GM23338 (cell line): Measurements from ENCODE around the gene NKAPL. TPM values are rescaled to one million over a fixed set of nuclear protein-coding genes. Genes with fewer than 3 reads are reported as not detected.
A peak's percentile ranks its signal among the peaks of the same experiment; 100 is the strongest.

ENCODE experiments used
- ATAC-seq: fragments of 200-7000 bp; cut with Tn5 transposase; 3 replicates; pipeline ENCODE4 v1.9.1; 2020
- DNase-seq: peaks from one replicate; pipeline ENCODE4 v3.0.0-alpha.2; 2015; ENCODE audit warnings: low spot score
- H2AFZ ChIP-seq: fragments of 200-600 bp; sonication (generic); 2 replicates; pipeline ENCODE4 v1.8.0; 2016; ENCODE audit warnings: antibody characterized with exemption, mild to moderate bottlenecking, moderate library complexity
- H3F3A ChIP-seq: fragments of 200-600 bp; sonication (generic); replicated peaks from 2 replicates; pipeline ENCODE4 v1.8.0; 2017; ENCODE audit warnings: antibody characterized with exemption, mixed run types, low read depth
- H3K27ac ChIP-seq: fragments of 200-600 bp; sonication (generic); 2 replicates; pipeline ENCODE4 v1.6.1; 2016; ENCODE audit warnings: low read depth
- H3K27me3 ChIP-seq: fragments of 200-600 bp; sonication (generic); 2 replicates; pipeline ENCODE4 v1.8.0; 2016; ENCODE audit warnings: mild to moderate bottlenecking, mixed run types, moderate library complexity; ENCODE audit not compliant: insufficient read depth
- H3K36me3 ChIP-seq: fragments of 200-600 bp; sonication (generic); 2 replicates; pipeline ENCODE4 v1.8.0; 2016; ENCODE audit warnings: mild to moderate bottlenecking; ENCODE audit not compliant: insufficient read depth
- H3K4me1 ChIP-seq: fragments of 200-600 bp; sonication (generic); 2 replicates; pipeline ENCODE4 v1.8.0; 2016; ENCODE audit warnings: mild to moderate bottlenecking, moderate library complexity; ENCODE audit not compliant: insufficient read depth
- H3K4me2 ChIP-seq: fragments of 200-600 bp; sonication (generic); 2 replicates; pipeline ENCODE4 v1.7.1; 2017; ENCODE audit warnings: mixed run types
- H3K4me3 ChIP-seq: fragments of 200-600 bp; sonication (generic); 2 replicates; pipeline ENCODE4 v1.6.1; 2016; ENCODE audit warnings: mixed run types
- H3K79me2 ChIP-seq: fragments of 200-600 bp; sonication (generic); replicated peaks from 2 replicates; pipeline ENCODE4 v1.8.0; 2017; ENCODE audit warnings: mild to moderate bottlenecking; ENCODE audit not compliant: insufficient read depth
- H3K9me2 ChIP-seq: fragments of 200-600 bp; sonication (generic); 2 replicates; pipeline ENCODE4 v1.8.0; 2017; ENCODE audit not compliant: insufficient read depth
- H4K20me1 ChIP-seq: fragments of 200-600 bp; sonication (generic); replicated peaks from 2 replicates; pipeline ENCODE4 v1.8.0; 2017; ENCODE audit warnings: mild to moderate bottlenecking; ENCODE audit not compliant: insufficient read depth
- H3K27ac Mint-ChIP-seq: 2 replicates; pipeline ENCODE4 v1.8.0; 2020; ENCODE audit warnings: inconsistent platforms, mild to moderate bottlenecking, moderate library complexity, mixed read lengths
- H3K27me3 Mint-ChIP-seq: 3 replicates; pipeline ENCODE4 v1.8.0; 2022; ENCODE audit warnings: low read depth, mild to moderate bottlenecking, moderate library complexity, mixed read lengths, inconsistent platforms; ENCODE audit not compliant: insufficient read depth, poor library complexity
- H3K36me3 Mint-ChIP-seq: 3 replicates; pipeline ENCODE4 v1.8.0; 2021; ENCODE audit warnings: low read depth, mild to moderate bottlenecking, inconsistent platforms, moderate library complexity, mixed read lengths
- H3K4me1 Mint-ChIP-seq: 3 replicates; pipeline ENCODE4 v1.8.0; 2020; ENCODE audit warnings: mild to moderate bottlenecking, inconsistent platforms, mixed read lengths
- H3K4me3 Mint-ChIP-seq: 3 replicates; pipeline ENCODE4 v1.8.0; 2021; ENCODE audit warnings: moderate library complexity, mild to moderate bottlenecking, inconsistent platforms, mixed read lengths
- H3K9me3 Mint-ChIP-seq: 3 replicates; pipeline ENCODE4 v1.8.0; 2020; ENCODE audit warnings: moderate library complexity, mild to moderate bottlenecking, inconsistent platforms, mixed read lengths
- EZH2 ChIP-seq: fragments of 200-600 bp; sonication (generic); IDR thresholded peaks from one replicate; pipeline ENCODE4 v1.8.0; 2017; ENCODE audit warnings: antibody characterized with exemption, mild to moderate bottlenecking, low read depth; ENCODE audit not compliant: unreplicated experiment
- JUNB ChIP-seq: IDR thresholded peaks from one replicate; pipeline ENCODE4 v1.6.1; 2016; ENCODE audit warnings: antibody characterized with exemption; ENCODE audit not compliant: unreplicated experiment
- STAT1 ChIP-seq: IDR thresholded peaks from one replicate; pipeline ENCODE4 v1.6.1; 2016; ENCODE audit warnings: antibody characterized with exemption; ENCODE audit not compliant: unreplicated experiment
- ZNF114 ChIP-seq: fragments of 250-450 bp; sonication (Bioruptor Pico); IDR thresholded peaks from 2 replicates; pipeline ENCODE4 v1.5.0; 2020; ENCODE audit warnings: mild to moderate bottlenecking, moderate library complexity
- ZNF331 ChIP-seq: fragments of 250-450 bp; sonication (Bioruptor Pico); IDR thresholded peaks from 2 replicates; pipeline ENCODE4 v1.5.0; 2020; ENCODE audit warnings: low read depth, mild to moderate bottlenecking, moderate library complexity
- ZNF462 ChIP-seq: fragments of 250-450 bp; sonication (Bioruptor Pico); IDR thresholded peaks from 2 replicates; pipeline ENCODE4 v1.5.0; 2020; ENCODE audit warnings: mild to moderate bottlenecking, moderate library complexity
- polyA plus RNA-seq: library from polyadenylated mRNA; unstranded; fragments of >200 nt; fragmentation: Nextera tagmentation; extraction: Ambion mirVana; gene quantifications from 2 replicates; pipeline ENCODE4 v1.2.1, GENCODE V29; 2016
- total RNA-seq: library from RNA; depleted of rRNA; stranded (reverse); fragments of >200 nt; shearing (Covaris generic); gene quantifications from 2 replicates; pipeline ENCODE4 v1.2.3, GENCODE V29; 2014

The NKAPL gene
- total and polyA plus RNA-seq, 2 experiments from 2014 or later = 1.6 to 2.9 TPM

- TF ChIP-seq ZNF462 (CRISPR knock-in tag) = no peak
- TF ChIP-seq ZNF331 (CRISPR knock-in tag) = no peak
- TF ChIP-seq ZNF114 = no peak
Measured at GRCh38 chr6:28215425-28215824, 43.7 kb upstream of the NKAPL start (continued).

GRCh38 chr6:28217890-28218289 lies 41.2 kb upstream of the NKAPL start:
- Histone ChIP-seq H3F3A (no peaks in the 10 kb centered on the region), H3K27me3 (peaks cover 75% of the 10 kb centered on the region), H2AFZ (no peak overlapping the region), H4K20me1 (no peaks in the 10 kb centered on the region), H3K4me3 (peak overlapping the region; percentile 81), H3K4me2 (peak overlapping the region; percentile 80), H3K9me2 (no peaks in the 10 kb centered on the region), H3K27ac (no peak overlapping the region), H3K4me1 (peaks cover 23% of the 10 kb centered on the region), H3K36me3 (no peaks in the 10 kb centered on the region), H3K79me2 (no peaks in the 10 kb centered on the region)
- Mint-ChIP-seq H3K4me1 (peaks cover 20% of the 10 kb centered on the region; the same call in 2 of the 3 replicates), H3K27ac (no peak overlapping the region), H3K36me3 (no peaks in the 10 kb centered on the region), H3K9me3 (peaks cover under 1% of the 10 kb centered on the region; the same call in 2 of the 3 replicates), H3K4me3 (peak overlapping the region; percentile 80), H3K27me3 (peaks cover 23% of the 10 kb centered on the region)
- no peak for ATAC-seq
- no peak for DNase-seq
- TF ChIP-seq STAT1 (no peak), JUNB (no peak), EZH2 (no peak)
